Endodermal cell (in vitro differentiated cells): Measurements from ENCODE around the gene AAK1. TPM values are rescaled to one million over a fixed set of nuclear protein-coding genes. Genes with fewer than 3 reads are reported as not detected.

Experiments used
- DNase-seq: peaks from one replicate; pipeline ENCODE4 v3.0.0-alpha.2; 2017
- H3K27ac ChIP-seq: 2 replicates; pipeline ENCODE4 v1.5.1; 2013; ENCODE audit warnings: mild to moderate bottlenecking, low read depth, low read length, moderate library complexity
- H3K27me3 ChIP-seq: 2 replicates; pipeline ENCODE4 v1.6.1; 2013; ENCODE audit warnings: mild to moderate bottlenecking, low read length, moderate library complexity; ENCODE audit not compliant: insufficient read depth, control insufficient read depth, poor library complexity, severe bottlenecking
- H3K36me3 ChIP-seq: 2 replicates; pipeline ENCODE4 v1.7.0; 2013; ENCODE audit warnings: mild to moderate bottlenecking, low read length, moderate library complexity; ENCODE audit not compliant: control insufficient read depth, insufficient read depth
- H3K4me1 ChIP-seq: one replicate; pipeline ENCODE4 v1.7.0; 2013; ENCODE audit warnings: low read length; ENCODE audit not compliant: control insufficient read depth, insufficient read depth
- H3K4me3 ChIP-seq: 2 replicates; pipeline ENCODE4 v1.5.1; 2013; ENCODE audit warnings: mild to moderate bottlenecking, low read length, moderate library complexity
- H3K9ac ChIP-seq: 2 replicates; pipeline ENCODE4 v1.6.1; 2013; ENCODE audit warnings: mild to moderate bottlenecking, low read length, moderate library complexity; ENCODE audit not compliant: poor library complexity, severe bottlenecking; ENCODE audit errors: extremely low read depth
- H3K9me3 ChIP-seq: 2 replicates; pipeline ENCODE4 v1.6.1; 2013; ENCODE audit warnings: mild to moderate bottlenecking, low read length, moderate library complexity; ENCODE audit not compliant: control insufficient read depth
- H3K27ac Mint-ChIP-seq: 2 replicates; pipeline ENCODE4 v1.8.0; 2020; ENCODE audit warnings: mixed read lengths
- H3K27me3 Mint-ChIP-seq: 2 replicates; pipeline ENCODE4 v1.8.0; 2021; ENCODE audit warnings: mild to moderate bottlenecking, mixed read lengths; ENCODE audit not compliant: insufficient read depth
- H3K36me3 Mint-ChIP-seq: 2 replicates; pipeline ENCODE4 v1.8.0; 2020; ENCODE audit warnings: low read depth, mixed read lengths
- H3K4me1 Mint-ChIP-seq: 2 replicates; pipeline ENCODE4 v1.8.0; 2020; ENCODE audit warnings: mixed read lengths
- H3K4me3 Mint-ChIP-seq: 2 replicates; pipeline ENCODE4 v1.8.0; 2020; ENCODE audit warnings: mild to moderate bottlenecking, moderate library complexity, mixed read lengths
- H3K9me3 Mint-ChIP-seq: 2 replicates; pipeline ENCODE4 v1.8.0; 2020; ENCODE audit warnings: mild to moderate bottlenecking, mixed read lengths
- CTCF ChIP-seq: fragments of 200-600 bp; sonication (generic); conservative IDR thresholded peaks from 2 replicates; pipeline ENCODE4 v1.5.0; 2021; ENCODE audit warnings: antibody characterized with exemption, mild to moderate bottlenecking
- whole genome bisulfite sequencing, 2 experiments: methylation state at CpG; one replicate each; pipeline versions ENCODE4 v1.1.5 to v1.1.7; 2013; ENCODE audit warnings: missing lambda C conversion rate in 2 of 2, mixed read lengths in 1 of 2; ENCODE audit not compliant: insufficient coverage in 1 of 2, insufficient read length in 1 of 2; 5-methylcytosine and 5-hydroxymethylcytosine counted together
- total RNA-seq, 2 donors: library from RNA; stranded (reverse); fragmentation: NEBNext Ultra II Directional in 1 of 2; extraction: Animal tissue kit (Norgen Biotek cat#: 25700) in 1 of 2; gene quantifications; 2 replicates in 1 of 2; 3 replicates in 1 of 2; pipeline ENCODE4 v1.2.1, GENCODE V29; 2021

AAK1 gene
- total RNA-seq, 2 donors from 2014 or later: 29.2 to 34.7 TPM

DNA sequence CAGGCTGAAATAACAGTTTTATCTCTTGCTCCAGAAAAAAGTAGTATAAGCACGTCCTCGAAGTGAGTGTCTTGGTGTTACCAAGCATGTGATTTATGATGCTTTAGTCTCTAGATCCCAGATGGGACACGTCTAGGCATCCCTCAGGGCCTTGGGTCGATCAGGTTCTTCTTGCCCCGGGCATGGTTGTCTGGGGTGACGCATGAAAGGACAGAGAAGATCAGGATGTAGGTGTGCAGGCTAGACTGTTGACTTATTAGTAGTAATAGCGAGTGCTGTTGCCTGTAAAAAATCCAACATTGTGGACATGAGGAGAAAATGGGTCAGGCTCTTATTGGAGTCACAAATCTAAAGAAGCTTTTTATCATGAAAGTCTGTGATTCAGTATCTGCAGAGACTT, 112.4 kb downstream of the AAK1 start:
- WGBS, 2 experiments: 79 to 84% methylated on average over 7 of the region's 7 CpGs
- Histone ChIP-seq H3K9ac (no peak overlapping the region), H3K9me3 (peaks cover 10% of the 10 kb centered on the region), H3K4me1 (no peaks in the 10 kb centered on the region), H3K27ac (no peak overlapping the region), H3K27me3 (no peaks in the 10 kb centered on the region), H3K4me3 (no peak overlapping the region), H3K36me3 (peaks cover 36% of the 10 kb centered on the region)
- DNase-seq: no peak
- no peak for TF ChIP-seq CTCF
- Mint-ChIP-seq H3K27ac (no peak overlapping the region), H3K4me3 (no peak overlapping the region), H3K4me1 (peaks cover 4% of the 10 kb centered on the region), H3K9me3 (no peaks in the 10 kb centered on the region), H3K36me3 (peaks cover 38% of the 10 kb centered on the region), H3K27me3 (no peaks in the 10 kb centered on the region)

GRCh38 chr2:69529480-69529879, 114.1 kb downstream of the AAK1 start:
- H3K36me3 Mint-ChIP-seq: peaks cover 47% of the 10 kb centered on the region
- Histone ChIP-seq H3K9me3 (peaks cover 10% of the 10 kb centered on the region), H3K36me3 (peaks cover 49% of the 10 kb centered on the region), H3K4me1 (no peaks in the 10 kb centered on the region), H3K27ac (no peak overlapping the region), H3K9ac (no peak overlapping the region), H3K4me3 (no peak overlapping the region), H3K27me3 (no peaks in the 10 kb centered on the region)
- H3K4me1 Mint-ChIP-seq: peaks cover 6% of the 10 kb centered on the region
- no peaks in the 10 kb centered on the region for H3K27me3 Mint-ChIP-seq
- no peak for DNase-seq
- no peak overlapping the region for H3K4me3 Mint-ChIP-seq
- no peak for TF ChIP-seq CTCF
- WGBS, 2 experiments: 50 to 83% methylated on average over 1 to 2 of the region's 2 CpGs
- no peak overlapping the region for H3K27ac Mint-ChIP-seq
- H3K9me3 Mint-ChIP-seq: no peaks in the 10 kb centered on the region

- H3K36me3 Mint-ChIP-seq: peaks cover 48% of the 10 kb centered on the region
- no peaks in the 10 kb centered on the region for H3K27me3 Mint-ChIP-seq
- DNase-seq: no peak
- H3K9me3 Mint-ChIP-seq: no peaks in the 10 kb centered on the region
- Histone ChIP-seq H3K36me3 (peaks cover 52% of the 10 kb centered on the region), H3K9me3 (no peaks in the 10 kb centered on the region), H3K9ac (no peak overlapping the region), H3K4me1 (no peaks in the 10 kb centered on the region), H3K27me3 (no peaks in the 10 kb centered on the region), H3K27ac (no peak overlapping the region), H3K4me3 (no peak overlapping the region)
- 80 to 98% methylated on average over 2 to 3 of the region's 3 CpGs for WGBS, 2 experiments
- H3K27ac Mint-ChIP-seq: no peak overlapping the region
- H3K4me3 Mint-ChIP-seq: no peak overlapping the region
- H3K4me1 Mint-ChIP-seq: peaks cover 6% of the 10 kb centered on the region
- no peak for TF ChIP-seq CTCF
Observed at GRCh38 chr2:69525261-69525660, 118.3 kb downstream of the AAK1 start.
